Stimulated activated CD4-positive, alpha-beta T cell treated with anti-CD3 and anti-CD28 coated beads, TNF-alpha, amount 100 ng/mL, for 24 hours (primary cell): ENCODE measurements around the gene GLIPR2.
"Not testable (repeated sequence)": the region's sequence is repeated elsewhere in the genome, so short reads cannot be mapped to it uniquely, and the experiment has no call there.

Experiments
- DNase-seq, 3 experiments: peaks; one replicate each; pipeline ENCODE4 v3.0.0-alpha.2; 2020; ENCODE audit warnings: low read depth in 3 of 3

GLIPR2 gene

GRCh38 chr9:36144309-36145232 lies 8.0 kb downstream of the GLIPR2 start:
- no peak for DNase-seq

GRCh38 chr9:36145970-36146369 lies 9.4 kb downstream of the GLIPR2 start:
- DNase-seq, result no peak

GRCh38 chr9:36146651-36147050 lies 10.1 kb downstream of the GLIPR2 start:
- no peak for DNase-seq

DNA sequence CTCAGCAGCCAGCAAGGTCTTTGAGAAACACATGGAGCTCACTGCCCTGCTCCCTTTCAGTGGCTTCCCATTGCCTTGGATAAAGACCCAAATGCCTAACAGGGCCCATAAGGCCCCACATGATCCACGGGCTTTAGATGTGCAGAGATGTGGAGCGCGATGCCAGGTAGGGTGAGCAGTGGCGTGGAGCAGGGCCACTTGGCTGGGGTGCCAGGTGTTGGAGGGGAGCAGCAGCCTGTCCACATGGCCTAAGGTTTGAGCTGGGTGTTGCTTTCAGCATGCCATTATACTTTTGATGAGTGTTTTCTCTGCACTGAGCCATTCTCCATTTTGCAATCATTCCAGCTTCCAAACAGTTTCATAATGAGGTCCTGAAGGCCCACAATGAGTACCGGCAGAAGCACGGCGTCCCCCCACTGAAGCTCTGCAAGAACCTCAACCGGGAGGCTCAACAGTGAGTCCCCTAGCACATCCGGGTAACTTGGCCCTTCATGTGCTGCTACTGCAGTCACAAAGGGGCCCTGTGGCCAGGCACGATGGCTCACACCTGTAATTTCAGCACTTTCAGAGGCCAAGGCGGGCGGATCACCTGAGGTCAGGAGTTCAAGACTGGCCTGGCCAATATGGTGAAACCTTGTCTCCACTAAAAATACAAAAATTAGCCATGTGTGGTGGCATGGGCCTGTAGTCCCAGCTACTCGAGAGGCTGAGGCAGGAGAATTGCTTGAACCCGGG lies 11.1 kb downstream of the GLIPR2 start:
- DNase-seq, result no peak

DNA sequence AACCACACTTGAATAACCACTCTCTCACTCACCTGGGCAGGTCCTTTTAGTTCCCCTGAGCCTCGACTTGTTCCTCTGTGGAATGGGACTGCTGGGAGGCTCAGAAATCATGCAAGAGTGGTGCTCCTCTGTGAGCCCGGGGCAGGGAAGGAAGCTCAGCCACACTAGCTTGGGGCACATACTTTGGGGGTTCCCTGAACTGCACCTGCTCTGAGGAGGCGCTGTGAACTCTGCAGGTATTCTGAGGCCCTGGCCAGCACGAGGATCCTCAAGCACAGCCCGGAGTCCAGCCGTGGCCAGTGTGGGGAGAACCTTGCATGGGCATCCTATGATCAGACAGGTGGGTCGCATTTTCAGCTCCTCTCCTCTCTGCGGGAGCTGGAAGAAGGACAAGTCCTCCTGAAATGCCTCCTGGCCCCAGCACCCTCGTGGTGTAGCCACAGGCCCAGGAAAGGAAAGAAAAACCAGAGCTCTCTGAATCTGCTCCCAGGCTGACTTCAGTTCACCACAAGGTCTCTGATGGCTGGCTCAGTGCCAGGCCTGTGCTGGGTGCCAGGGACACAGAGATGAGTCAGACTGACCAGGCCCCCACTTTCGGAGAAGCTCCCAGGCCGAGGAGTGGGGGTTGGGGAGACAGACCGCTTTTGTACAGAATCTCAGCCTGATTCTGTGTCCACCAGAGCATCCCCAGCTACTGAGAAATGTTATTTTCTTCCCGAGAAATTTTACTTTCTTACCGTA lies 11.9 kb downstream of the GLIPR2 start:
- DNase-seq, result peak in 1 of 3 experiments; percentile 71

DNA sequence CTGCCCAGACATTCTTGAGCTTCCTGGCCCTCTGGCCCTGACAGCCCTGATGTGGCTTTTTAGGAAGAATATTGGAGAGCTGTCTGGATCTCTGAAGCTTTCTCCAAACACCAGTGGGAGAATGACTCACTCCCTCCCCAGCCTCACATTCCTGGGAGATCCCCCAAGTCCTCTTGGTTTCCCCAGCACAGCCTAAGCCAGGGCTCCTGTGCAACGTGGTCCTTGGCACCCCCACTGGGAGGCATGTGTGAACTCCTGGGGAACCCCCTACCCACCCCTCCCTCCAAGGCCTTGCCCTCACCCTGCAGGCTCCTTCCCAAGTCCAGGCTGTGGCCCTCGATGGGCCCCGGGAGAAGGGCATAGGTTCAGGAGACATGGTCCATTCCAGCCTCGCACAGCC lies 12.7 kb downstream of the GLIPR2 start:
- no peak for DNase-seq

DNA sequence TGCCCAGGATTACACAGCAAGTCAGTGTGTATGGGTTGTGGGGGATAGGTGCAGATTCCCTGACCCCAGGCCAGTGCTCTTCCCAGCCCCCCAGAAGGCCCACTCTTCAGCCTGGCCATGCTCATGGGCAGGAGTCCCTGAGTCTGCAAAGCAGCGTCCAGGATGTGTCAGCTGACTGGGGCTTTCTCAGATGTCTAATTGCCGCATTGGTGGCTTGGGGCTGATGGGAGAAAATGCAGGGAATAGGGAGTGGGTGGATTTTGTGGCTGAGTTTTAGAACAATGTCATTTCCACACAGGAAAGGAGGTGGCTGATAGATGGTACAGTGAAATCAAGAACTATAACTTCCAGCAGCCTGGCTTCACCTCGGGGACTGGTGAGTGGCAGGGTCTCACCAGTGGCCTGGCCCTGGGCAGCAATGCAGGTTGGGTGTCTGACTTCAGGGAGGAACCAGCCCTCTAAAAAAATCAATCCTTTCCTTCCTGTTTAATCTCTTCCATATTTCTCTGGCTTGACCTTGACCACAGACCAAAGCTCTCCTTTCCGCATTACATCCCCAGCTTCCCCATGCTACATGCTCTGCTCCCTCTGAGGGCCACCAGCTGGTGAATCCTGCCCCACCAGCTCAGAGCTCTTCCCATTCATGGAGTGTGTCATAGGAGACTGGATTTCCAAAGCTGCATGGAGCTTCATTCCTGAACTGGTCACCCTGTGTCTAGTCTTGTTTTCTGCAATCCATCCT lies 14.2 kb downstream of the GLIPR2 start:
- no peak for DNase-seq

DNA sequence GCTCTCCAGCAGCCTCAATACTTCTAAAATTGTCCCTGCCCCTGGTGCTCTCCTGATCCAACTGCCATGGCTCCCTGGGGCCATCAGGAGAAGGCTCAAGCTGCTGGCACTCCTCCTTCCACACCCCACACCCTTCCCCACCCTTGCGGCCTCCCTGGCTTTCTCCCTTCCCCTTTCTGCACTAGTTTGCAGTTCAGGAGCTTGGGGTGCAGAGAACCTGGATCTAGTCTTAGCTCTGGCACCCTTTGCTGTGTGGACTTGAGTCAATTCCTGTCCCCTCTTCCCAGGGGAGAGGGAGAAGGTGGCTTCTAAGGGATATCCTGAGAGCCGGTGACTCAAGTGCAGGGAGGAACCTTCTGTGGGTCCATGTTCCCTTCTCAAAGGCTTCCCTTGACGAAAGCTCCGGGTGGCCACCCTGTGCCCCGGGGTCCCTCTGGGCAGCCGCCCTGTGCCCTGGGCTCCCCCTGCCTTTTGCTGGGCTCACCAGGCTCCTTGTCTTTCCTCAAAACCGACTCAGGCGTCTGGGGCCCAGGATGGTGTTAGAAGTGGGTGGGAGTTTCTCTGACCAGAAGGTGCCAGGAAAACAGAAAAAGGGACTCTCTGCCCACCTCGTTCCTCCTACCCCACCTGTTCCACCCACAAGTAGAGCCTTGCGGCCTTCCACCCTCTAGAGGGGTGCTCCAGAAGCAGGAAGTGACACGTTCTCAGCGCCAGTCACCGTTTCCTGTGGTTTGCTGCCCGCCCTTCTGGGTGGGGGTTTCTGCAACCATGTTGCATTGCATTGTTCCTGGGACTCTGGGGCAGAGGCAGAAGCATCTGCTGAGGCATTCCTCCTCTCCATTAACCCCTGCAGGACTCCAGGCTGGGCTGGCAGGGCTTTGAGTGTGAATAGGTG lies 15.0 kb downstream of the GLIPR2 start:
- DNase-seq, result peak; percentile 59 to 87 (median 79)

GRCh38 chr9:36152741-36153438 lies 16.4 kb downstream of the GLIPR2 start:
- DNase-seq, result no peak

DNA sequence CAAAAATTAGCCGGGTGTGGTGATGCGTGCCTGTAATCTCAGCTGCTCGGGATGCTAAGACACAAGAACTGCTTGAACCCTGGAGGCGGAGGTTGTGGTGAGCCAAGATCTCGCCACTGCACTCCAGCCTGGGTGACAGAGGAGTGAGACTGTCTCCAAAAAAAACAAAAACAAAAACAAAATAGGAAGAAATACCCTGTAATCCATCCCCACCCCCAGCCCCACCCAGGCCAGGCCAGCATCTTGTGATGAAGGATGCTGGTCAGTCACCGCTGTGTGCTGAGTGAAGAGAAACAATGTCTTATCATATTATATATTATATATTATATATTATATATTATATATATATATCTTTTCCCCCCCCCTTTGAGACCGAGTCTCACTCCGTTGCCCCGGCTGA lies 17.2 kb downstream of the GLIPR2 start:
- no peak for DNase-seq

DNA sequence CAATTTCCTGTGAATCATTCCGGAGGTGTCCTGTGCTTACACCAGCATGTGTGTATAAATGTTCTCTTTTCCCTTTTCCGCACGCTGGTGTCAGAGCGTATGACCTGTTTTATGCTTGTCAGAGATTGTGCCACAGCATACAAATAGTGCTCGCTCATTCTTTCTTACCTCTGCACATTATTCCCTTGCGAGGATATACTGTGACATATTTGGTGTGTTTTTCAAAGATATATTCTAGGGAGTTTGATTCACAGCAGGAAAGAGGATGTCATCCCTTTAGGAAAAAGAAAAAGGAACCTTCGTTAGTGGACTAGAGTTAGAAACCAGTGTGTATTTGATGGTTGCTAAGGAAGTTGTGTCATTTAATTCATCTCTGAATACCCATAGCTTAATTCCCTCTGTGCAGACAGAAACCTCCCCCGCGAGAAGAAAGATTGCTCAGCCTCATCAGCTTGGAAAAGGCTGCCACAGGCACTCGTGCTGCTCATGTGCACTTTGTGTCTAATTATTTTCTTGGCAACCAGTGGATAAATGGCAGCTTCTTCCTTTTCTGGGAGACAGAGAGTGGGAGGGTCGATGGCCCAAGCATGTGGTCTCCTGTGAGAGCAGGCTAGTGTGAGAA lies 17.9 kb downstream of the GLIPR2 start:
- no peak for DNase-seq

GRCh38 chr9:36156116-36156515 lies 19.6 kb downstream of the GLIPR2 start:
- DNase-seq, result no peak

DNA sequence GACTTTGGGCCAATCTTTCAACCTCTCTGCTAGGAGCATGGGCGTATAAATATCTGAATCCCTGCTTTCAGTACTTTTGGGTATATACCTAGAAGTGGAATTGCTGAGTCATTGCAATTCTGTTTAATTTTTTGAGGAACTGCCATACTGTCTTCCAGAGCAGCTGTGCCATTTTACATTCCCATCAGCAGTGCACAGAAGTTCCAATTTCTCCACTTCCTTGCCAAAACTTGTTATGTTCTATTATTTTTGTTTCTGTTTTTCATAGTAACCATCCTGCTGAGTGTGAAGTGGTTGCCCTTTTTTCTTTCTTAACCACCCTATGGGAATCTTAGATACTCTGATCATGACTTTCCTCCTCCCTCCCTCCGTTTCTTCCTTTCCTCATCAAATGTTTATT lies 21.6 kb downstream of the GLIPR2 start:
- DNase-seq, result no peak

GRCh38 chr9:36158917-36159316 lies 22.4 kb downstream of the GLIPR2 start:
- DNase-seq, result no peak

GRCh38 chr9:36159509-36159908 lies 23.0 kb downstream of the GLIPR2 start:
- not testable (repeated sequence) for DNase-seq

DNA sequence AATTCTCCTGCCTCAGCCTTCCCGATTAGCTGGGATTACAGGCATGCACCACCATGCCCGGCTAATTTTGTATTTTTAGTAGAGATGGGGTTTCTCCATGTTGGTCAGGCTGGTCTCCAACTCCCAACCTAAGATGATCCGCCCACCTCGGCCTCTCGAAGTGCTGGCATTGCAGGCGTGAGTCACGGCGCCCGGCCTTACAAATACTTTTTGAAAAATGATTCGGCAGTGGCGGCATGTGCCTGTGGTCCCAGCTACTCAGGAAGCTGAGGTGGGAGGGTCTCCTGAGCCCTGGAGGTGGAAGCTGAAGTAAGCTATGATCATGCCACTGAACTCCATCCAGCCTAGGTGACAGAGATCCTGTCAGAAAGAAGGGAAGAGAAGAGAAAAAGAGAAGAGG lies 23.6 kb downstream of the GLIPR2 start:
- not testable (repeated sequence) for DNase-seq

DNA sequence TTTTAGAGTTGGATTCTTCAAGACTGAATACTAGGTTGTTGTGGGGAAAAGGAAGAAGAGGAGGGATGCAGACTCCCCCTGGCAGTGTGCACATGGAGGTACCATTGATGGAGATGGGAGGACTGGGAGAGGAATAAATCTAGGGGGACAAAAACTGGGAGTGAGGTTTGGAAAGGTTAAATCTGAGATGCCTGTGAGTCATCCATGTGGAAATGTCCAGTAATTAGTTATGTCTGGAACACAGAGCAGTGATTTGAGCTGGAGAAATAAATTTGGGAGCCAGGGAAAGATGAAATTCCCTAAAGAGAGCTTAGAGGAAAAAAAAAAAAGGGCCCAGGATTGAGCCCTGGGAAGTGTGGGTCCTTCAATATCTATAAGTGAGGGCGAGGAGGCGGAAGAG lies 24.7 kb downstream of the GLIPR2 start:
- DNase-seq, result no peak

DNA sequence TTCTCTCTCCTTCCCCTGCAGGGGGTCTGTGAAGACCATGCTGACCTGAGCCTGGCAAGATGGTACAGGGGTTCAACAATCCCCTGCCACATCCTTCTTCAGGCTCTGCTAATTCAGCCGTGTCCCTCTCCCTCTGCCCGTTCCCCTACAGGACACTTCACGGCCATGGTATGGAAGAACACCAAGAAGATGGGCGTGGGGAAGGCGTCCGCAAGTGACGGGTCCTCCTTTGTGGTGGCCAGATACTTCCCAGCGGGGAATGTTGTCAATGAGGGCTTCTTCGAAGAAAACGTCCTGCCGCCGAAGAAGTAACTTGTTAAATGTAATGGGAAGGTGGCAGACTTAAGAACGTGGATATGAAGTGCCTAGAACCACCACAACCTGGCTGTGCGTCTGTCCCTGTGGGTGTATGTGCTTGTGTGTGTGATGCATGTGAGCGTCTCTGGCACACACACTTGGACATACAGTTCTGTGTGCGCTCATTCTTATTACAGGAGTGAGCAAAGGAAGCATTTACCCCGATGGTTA lies 25.7 kb downstream of the GLIPR2 start:
- DNase-seq, result no peak
